ENCODE data around the gene ANO10.
"Not testable (repeated sequence)": the region's sequence is repeated elsewhere in the genome, so short reads cannot be mapped to it uniquely, and the experiment has no call there.

The ANO10 gene

DNA sequence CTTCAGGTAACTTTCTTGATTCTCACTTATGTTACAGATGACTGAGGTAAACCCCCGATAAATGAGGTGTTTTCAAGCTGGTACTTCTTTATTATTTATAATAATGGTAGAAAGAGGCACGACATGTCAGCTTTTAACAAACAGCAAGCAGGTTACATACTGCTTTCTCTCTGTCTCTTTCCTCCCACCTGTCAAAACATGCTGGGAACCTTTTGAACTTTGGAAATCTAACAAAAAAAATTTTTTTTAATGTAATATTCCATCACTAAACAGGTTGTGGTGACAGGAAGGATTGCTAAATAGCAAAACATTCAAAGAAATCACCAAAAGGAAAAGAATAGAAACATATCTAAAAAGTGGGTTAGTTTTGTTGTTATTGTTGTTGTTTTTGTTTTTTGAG is 48.2 kb downstream of the ANO10 start:
- no peak for DNase-seq

GRCh38 chr3:43565661-43566341 is 56.0 kb downstream of the ANO10 start:
- DNase-seq: not testable (repeated sequence)

- DNase-seq: no peak
Observed at GRCh38 chr3:43559961-43560360, 61.9 kb downstream of the ANO10 start.

DNA sequence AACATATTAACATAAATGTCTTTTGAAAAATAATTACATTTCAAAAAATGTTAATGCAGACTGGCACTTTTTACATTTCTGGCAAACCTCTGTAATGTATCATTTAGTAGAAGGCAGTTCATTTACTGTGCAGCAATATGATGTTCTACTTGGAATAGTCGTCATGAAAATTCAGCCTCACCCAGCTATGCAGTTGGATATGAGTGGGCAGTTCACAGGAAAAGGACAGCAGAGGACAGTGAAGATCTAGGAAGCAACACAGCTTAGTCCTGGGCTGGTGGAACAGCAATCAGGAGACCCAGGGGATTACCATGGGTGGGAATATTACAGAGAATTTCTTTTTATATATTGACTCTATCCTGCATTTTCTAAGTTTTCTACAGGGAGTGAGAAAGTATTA is 63.6 kb downstream of the ANO10 start:
- DNase-seq: no peak

DNA sequence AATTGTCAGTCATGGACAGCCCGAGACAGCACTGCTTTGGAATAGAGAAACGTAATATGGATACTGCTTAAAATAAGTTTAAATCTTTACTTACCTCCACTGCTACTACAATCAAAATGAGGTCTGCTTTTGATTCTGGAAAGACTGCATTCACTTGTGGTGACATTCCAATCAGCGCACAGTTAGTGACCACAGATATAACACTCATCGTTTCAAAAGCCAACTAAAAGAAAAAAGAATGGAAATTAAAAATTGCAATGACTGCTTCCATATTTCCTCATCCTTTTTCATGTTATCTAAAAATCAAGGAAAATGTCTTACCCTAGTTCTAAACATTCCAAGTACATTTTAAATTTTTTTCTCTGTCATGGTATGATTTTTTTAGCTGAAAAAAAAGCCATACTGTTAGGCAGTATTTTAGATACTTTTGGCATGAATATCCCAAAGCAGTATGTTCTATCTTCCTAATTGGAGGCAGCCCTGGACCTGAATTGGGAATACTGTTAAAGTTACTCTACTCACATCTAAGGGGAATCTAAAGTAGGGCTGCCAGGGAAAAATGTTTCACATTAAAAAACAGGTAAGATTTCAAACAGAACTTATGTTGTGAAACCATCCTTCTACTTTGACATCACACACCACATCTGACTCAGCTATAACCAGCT is 72.1 kb downstream of the ANO10 start:
- DNase-seq: no peak

GRCh38 chr3:43544277-43544676 is 77.5 kb downstream of the ANO10 start:
- not testable (repeated sequence) for DNase-seq

GRCh38 chr3:43542328-43543043 is 79.3 kb downstream of the ANO10 start:
- DNase-seq: no peak

DNA sequence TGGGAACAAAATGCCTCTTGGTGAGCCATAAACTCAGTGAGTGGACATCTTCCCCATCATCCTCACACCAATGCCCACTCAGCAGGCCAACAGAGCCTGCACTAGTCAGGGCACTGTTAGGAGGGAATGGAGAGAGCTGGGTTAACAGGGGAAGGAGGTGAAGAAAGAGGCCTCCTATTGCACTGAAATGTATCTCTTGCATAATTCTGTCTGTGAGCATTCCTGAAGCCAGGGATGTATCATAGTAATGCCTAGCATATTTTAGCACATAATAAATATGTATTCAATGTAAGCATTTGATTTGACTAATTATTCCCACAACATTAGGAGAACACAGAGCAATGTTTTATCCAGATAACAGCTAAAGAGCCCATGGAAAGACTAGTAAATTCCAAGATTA is 81.2 kb downstream of the ANO10 start:
- no peak for DNase-seq

DNA sequence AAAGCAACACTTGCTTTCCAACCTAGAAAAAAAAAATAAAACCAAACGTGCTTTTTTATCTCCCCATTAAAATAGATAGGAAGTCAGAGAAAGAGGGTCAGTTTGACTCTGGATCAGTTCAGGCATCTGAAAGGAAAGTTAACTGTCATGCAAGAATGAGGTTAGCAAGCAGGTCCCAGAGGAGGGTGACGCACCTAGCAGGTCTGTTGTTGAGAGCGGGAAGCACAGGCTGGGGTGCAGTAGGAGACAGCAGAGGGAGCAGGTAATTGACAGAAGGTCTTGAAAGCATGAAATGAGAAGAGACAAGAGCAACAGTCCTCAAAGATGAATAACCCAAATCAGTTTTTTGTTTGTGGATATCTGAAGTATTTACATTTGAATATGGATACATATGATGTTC is 82.5 kb downstream of the ANO10 start:
- DNase-seq: no peak

- no peak for DNase-seq
Observed at GRCh38 chr3:43537225-43537624, 84.6 kb downstream of the ANO10 start.

DNA sequence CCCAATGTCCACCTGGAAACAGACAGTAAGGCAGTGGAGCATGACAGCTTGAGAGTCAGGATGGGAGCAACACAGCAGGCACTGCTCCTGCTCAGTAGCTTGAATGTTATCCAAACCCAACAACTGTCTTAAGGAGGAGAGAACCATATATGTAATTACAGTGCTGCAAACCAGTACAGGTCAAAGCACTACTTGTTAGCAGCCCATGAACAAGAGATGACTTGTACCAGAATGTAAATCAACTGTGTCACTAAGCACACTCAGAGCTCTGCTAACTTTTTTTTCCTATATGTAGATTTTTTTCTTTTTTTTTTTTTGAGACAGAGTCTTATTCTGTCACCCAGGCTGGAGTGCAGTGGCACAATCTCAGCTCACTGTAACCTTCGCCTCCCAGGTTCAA is 87.1 kb downstream of the ANO10 start:
- no peak for DNase-seq

DNA sequence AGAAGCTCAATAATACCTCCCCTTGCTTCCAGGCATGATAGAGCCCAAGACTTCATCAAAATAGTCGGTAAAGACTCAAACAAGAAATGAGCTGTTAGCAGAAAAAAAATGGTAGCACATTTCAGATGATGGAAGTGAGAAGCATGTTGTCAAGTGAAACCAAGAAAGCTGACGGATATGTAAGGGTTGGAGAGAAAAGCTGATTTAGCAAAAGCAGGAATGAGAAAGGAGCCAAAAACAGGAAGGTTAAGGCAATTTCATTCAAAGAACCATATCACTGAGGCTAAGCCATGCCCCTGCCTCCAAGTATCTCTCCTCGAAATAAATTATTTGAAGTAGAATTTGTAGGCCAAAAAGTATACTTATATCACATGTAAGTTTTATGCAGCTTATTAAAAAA is 88.8 kb downstream of the ANO10 start:
- DNase-seq: no peak

- DNase-seq: no peak
Observed at GRCh38 chr3:43531835-43532234, 90.0 kb downstream of the ANO10 start.

GRCh38 chr3:43528498-43529099 is 93.2 kb downstream of the ANO10 start:
- DNase-seq: no peak

- DNase-seq: no peak
Observed at GRCh38 chr3:43526956-43527355, 94.9 kb downstream of the ANO10 start.

- no peak for DNase-seq
Observed at GRCh38 chr3:43525941-43526607, 95.7 kb downstream of the ANO10 start.

DNA sequence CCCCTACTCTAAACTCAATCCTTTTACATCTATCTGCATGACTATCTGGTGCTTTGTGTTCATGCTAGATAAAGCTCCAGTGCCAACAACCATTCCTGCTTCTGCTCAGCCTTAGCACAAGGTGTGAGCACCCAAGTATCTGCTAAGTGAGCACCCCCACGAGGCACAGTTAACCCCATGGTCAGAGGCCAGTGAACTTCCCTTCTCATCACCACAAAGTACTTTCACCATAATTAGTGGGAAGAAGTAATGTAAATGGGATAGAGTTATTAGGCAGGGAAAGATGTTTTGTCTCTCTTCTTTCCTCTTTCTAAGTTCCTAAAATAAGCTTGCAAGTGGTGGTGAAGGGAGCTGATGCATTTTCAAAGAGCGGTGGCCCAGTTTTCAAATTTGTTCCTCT is 96.4 kb downstream of the ANO10 start:
- DNase-seq: no peak

DNA sequence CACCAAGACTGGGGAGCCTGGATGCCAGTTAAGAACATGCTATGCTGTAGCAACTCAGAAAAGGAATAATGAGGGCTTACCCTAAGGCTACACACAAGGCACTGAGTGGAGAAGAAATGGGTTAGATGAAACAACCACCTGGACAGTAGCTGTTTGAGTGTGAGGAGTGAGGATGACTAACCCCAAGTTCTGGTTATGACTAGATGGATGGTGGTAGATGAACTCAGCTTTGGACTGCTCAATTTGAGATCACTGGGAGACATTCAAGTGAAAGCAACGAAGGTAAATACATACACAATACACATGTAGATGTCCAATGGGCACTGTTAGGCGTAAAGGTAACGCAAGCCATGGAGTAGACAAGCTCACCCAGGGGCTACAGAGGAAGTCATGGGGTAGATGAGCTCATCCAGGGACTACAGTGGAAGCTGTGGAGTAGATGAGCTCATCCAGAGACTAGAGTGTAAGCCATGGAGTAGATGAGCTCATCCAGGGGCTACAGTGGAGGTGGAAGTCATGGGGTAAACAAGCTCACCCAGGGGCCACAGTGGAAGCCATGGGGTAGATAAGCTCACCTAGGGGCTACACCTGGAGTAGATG is 98.3 kb downstream of the ANO10 start:
- DNase-seq: no peak

- DNase-seq: no peak
Observed at GRCh38 chr3:43522727-43523362, 99.0 kb downstream of the ANO10 start.

- no peak for DNase-seq
Observed at GRCh38 chr3:43521941-43522340, 99.9 kb downstream of the ANO10 start.

GRCh38 chr3:43518515-43518914 is 103.3 kb downstream of the ANO10 start:
- not testable (repeated sequence) for DNase-seq

- DNase-seq: no peak
Observed at GRCh38 chr3:43515970-43516635, 105.7 kb downstream of the ANO10 start.

Measured in activated T-cell treated with anti-CD3 and anti-CD28 coated beads, Interleukin-2, amount 50 U/mL, for 1 hour (primary cell).